Measurements from ENCODE around the gene ADAM10.

The ADAM10 gene

DNA sequence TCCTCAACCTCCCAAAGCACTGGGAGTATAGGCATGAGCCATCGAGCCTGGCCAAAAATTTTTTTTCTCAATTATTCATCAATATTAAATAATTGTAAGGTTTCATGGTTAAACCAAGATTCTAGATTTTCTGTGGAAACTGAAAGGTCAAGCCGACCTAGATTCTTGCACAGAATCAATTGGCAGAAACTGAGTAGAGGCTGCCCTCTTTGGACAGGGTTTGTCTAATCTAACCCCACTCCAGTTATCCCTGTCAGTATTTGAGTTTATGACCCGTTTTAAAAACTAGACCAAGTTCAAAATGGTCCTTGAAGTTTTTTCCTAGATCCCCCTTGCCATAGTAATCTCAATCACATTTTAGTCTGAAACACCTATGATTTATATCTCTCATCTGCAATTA lies 8.6 kb upstream of the ADAM10 start:
- DNase-seq (ENCODE audit: low read depth), result no peak

DNA sequence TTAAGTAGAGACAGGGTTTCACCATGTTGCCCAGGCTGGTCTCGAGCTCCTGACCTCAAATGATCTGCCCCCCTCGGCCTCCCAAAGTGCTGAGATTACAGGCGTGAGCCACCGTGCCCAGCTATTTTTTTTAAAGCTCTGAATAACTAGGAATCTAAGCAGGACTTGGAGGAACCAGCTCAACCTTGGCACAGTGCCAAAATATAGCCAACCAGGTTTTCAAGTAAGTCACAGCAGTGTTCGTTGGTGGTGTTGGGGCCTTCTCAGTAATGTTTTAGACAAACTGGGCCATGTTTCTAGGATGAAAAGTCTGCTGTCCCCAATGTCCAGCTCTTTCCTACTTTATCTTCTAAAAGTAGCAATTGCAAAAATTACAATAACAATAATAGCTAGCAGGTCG lies 6.4 kb upstream of the ADAM10 start:
- DNase-seq (ENCODE audit: low read depth), result no peak

DNA sequence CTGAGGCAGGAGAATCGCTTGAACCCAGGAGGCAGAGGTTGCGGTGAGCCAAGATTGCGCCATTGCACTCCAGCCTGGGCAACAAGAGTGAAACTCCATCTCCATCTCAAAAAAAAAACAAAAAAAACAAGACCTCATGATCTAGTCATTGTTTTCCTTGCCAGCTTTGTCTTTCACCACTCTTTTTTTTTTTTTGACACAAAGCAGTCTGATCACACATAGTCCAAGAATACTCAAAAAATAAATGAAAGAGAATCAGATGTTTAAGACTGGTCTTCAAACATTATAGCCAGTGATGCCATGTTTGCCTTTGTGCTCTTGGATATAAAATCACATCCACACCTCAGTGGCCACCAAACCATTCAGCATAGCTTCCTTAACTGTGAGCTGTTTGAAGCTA lies 5.8 kb upstream of the ADAM10 start:
- no peak for DNase-seq (ENCODE audit: low read depth)

DNA sequence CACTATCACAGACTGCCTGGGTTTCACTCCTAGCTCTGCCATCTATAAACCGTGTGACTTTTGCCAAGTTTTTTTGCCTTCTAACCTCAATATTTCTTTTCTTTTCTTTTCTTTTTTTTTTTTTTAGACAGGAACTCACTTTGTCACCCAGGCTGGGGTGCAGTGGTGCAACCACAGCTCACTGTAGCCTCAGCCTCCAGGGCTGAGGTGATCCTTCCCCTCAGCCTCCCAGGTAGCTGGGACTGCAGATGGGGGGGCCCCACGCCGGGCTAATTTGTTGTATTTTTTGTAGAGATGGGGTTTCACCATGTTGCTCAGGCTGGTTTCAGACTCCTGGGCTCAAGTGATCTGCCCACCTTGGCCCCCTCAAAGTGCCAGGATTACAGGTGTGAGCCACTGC lies 3.2 kb upstream of the ADAM10 start:
- DNase-seq (ENCODE audit: low read depth), result no peak

DNA sequence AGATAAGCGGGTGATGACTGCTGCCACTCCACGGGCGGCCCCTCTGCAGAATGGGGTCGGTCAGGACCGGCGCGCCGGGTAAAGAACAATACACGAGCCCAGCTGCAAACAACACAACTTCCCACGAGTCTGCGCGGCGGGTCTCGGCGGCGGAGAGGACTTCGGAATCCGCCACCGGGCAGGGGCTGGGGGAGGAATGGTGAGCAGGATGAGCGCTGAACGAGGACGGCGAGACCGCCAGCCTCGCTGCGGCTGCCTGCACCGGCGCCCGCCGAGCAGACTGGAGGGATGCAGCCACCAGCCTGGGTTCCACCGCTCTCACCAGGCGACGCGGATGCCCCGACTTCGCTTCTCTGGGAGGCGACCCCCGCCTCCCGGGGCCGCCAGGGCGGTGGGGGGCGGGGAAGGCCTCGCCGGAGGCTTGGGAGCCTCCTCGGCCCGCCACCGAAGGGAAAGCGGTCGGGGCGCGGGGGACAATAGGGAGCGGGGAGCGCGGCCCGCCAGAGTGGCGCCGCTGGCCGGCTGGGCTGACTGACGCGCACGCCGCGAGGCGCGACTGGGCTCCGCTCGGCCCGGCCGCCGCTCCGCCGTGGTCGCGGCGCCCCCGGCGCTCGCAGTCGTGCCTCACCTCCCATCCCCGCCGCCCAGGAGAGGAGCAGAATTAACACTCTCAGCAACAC lies 515 bp downstream of the ADAM10 start:
- DNase-seq (ENCODE audit: low read depth), result peak; percentile 16

DNA sequence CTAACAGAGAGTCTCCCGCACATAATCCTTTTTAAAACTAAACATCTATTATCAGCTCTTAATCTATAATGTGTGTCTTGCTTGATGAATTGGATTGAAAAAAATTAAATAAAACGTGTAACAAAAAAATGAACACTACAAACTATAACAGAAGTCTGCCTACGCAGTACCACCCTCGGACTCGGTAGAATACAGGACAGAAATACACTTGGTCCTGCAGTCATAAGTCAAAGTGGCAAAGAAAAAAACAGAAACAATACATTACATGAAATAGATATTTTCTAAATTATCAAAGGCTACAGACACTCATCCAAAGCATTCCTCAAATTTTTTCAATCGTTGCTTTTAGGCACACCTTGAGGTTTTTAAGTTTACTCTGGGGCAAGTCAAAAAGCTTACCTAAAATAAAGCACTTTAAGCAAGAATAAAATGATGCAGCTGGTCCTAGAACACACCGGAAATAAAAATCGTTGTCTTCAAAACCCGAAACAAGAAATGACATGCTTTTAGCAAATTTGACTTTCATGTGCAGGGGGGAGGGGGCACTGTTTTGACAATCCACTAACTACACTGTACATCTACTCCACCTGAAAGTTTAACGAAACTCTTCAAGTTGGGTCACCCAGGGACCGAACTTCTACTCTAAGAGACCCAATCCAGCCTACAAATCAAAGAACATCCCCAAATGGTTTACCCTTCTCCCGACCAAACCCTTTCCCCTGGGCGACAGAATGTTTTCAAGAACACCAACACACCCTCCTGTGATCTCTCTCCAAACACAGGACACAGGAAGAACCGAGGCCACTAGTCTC lies 1.3 kb downstream of the ADAM10 start:
- no peak for DNase-seq (ENCODE audit: low read depth)

DNA sequence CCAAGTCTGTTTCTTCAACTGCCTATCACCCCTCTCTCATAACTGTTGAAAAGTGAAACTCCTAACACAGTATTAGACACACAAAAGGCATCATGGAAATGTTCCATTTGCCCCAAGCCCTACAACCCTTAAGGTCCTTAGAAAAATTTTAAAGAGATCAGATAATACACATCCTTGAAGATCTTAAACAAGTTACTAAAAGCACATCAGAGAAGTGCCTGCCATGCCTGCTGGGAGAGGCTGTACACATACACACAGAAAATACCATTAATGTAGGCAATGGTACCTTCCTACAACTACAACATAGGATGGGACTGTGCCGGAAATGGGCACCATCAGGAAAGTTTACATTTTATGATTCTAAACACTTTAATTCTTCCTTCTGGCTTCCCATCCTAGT lies 3.3 kb downstream of the ADAM10 start:
- no peak for DNase-seq (ENCODE audit: low read depth)

DNA sequence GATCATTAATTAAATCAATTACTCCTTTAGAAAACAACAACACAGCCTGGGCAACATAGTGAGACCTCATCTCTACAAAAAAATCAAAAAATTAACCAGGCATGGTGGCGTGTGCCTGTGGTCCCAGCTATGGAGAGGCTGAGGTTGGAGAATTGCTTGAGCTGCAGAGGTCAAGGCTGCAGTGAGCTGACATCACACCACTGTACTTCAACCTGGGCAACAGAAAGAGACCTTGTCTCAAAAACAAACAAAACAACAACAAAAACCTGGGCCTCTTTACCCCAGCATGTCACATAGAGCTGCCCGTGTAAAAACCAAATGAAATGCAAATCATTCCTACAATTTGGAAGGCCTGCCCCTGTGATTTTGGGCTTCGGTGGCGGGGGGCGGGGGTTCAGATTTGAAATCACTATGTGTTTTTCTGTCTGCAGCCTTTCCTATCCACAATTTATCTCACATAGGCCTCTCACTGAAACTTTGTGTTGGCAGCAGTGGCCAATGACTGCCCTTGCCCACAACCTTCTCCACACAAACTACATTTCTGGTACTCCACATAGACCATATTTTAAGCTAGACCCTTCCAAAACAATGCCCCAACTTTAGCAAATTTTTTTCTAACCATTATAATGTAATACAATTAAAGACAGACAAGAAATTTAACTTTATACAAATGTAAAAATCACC lies 6.5 kb downstream of the ADAM10 start:
- DNase-seq (ENCODE audit: low read depth), result no peak

DNA sequence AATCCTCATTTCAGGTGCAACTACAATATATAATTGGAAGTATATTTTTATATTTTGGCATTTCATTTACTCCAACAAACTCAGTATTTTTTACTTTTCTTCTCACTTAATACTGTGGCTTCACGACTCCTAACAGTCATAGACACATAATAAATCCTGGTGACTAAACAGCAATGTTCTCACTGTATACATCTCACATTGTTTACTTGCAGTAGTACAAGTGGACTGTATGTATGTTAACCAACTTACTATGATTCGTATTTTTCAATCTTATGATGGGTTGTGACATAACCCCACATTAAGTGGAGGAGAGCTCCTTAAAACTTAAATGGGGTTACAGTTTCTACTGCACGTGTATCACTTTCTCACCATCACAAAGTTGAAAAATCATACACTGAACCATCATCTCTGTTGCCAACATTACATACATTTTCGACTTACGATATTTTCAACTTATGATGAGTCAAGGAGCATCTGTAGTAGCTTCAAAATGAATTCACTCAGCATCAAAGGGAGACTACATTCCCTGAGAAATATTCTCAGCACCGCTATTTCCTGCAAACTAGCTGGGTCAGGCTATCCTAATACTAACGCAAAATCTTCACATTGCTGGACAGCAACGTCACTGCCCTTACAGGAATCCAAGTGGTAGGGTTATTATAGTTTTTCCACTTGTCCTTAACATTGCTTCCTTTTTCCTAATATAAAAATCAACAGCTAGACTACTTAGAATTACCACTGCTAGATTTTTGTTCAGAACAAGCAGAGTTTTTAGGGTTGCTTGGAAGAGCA lies 7.3 kb downstream of the ADAM10 start:
- DNase-seq (ENCODE audit: low read depth), result no peak

DNA sequence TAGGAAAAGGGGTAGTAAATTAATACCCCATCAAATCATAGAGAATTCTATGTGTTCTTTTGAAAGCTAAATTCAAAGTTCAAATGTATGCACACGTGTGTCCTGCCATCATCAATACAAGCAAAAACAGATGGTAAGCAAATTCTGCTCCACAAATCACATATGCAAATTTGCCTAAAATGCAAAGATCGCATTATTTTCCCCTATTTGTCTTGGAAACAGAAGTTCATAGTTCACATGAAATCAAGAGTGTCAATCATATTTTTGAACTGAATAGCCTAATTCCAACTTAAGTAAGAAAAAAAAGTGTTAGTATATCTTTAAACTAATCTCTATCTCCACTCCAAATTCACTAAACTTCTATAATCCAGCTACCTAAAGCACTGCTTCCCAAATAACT lies 8.5 kb downstream of the ADAM10 start:
- DNase-seq (ENCODE audit: low read depth), result no peak

DNA sequence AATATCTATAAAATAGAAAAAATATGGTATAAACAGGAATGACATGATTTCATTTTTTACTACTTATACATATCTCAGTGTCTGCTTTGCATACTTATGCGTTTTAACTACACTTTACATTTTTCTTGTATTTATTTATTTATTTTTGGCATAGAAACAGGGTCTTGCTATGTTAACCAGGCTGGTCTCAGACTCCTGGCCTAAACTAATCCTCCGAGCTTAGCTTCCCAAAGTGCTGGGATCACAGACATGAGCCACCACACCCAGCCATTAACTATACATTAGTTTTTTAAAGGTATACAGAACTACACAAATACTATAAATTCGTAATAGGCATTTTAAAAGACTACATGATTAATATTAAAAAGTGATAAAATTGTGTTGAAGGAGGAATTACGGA lies 9.1 kb downstream of the ADAM10 start:
- no peak for DNase-seq (ENCODE audit: low read depth)

DNA sequence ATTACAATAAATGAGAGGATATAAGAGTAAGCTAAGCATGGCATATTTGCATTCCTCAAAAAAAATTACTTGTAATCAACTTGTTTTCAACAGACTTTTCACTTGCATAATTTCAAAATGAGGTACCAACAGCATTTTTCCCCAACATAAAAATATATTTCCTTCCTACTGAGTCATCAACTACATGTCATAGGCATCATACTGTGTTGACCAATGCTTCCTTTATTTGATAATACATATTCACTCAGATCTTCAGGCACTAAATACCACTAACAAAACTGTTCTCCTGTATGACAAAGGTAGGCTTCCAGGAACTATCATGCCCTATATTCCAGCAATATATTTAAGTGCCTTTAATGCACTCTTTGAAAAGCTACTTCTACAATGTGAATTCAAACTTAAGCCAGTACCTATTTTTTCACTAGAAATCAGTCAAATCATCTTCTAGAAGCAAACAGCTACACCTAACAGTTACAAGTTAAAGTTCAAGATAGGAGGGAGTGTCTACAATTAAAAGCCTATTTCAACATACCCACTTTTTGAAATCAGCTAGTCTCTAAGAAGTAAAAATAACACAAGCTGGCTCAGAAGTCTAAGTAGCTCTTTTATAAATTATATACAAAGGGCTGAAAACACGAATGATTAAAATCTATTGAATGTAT lies 11.3 kb downstream of the ADAM10 start:
- no peak for DNase-seq (ENCODE audit: low read depth)

DNA sequence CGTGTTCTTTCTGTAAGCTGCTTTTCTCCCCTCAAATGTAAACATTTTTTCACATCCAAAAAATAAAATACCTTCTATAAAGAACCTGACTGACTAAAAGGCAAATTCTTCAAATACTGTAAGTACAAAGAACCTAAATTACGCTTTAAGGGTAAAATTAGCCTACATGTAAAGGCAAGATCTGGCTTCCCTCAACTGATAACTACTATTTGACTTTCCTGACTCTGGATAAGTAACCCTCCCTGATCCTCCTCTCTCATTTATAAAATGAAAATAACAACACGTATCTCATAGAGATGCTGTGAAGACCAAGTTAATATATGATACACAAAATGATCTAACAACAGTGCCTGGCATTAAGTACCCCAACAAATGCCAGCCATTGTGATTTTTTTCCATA lies 12.2 kb downstream of the ADAM10 start:
- DNase-seq (ENCODE audit: low read depth), result no peak

DNA sequence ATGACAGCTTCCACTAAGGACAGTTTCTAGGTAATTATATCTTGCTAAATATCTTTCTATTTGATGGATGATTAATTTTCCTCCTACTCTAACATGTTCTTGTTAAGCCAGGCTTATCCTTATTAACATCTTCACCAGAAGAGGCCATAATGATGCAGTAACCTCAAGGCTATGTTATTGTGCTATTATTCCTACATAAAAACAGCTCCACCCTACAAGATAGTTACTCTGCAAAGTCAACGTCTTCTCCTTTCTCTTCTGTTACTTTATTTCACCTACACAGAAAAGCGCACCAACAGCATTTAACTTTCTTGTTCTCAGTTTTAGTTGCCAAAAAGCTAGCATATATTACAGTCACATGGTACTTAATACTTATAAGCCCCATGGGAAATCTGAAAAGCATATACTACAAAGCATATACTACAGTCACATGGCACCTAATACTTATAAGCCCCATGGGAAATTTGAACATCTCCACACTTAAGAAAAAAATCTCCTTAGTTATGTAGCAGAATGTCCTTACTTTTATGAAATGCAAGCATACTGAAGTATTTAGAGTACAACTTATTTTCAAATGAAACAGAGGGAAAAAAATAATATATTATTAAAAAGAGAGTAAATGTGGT lies 13.4 kb downstream of the ADAM10 start:
- no peak for DNase-seq (ENCODE audit: low read depth)

DNA sequence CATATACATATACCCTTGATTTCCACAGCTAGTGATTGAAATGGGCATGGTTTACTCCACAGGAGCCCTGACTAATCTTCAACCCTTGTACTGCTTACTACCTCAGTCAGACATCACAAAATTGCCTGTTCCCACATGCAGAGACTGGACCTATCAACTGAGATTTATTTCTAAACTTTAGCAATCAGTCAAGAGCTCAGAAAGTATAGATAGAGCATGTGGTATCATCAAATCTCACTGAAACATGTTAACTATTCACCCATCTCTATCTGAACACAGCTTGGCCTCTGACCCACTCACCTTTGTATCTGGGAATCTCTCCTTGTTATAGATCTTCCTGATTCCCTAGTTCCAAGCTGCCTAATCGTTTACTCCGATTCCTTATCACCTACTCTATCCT lies 14.6 kb downstream of the ADAM10 start:
- DNase-seq (ENCODE audit: low read depth), result no peak

DNA sequence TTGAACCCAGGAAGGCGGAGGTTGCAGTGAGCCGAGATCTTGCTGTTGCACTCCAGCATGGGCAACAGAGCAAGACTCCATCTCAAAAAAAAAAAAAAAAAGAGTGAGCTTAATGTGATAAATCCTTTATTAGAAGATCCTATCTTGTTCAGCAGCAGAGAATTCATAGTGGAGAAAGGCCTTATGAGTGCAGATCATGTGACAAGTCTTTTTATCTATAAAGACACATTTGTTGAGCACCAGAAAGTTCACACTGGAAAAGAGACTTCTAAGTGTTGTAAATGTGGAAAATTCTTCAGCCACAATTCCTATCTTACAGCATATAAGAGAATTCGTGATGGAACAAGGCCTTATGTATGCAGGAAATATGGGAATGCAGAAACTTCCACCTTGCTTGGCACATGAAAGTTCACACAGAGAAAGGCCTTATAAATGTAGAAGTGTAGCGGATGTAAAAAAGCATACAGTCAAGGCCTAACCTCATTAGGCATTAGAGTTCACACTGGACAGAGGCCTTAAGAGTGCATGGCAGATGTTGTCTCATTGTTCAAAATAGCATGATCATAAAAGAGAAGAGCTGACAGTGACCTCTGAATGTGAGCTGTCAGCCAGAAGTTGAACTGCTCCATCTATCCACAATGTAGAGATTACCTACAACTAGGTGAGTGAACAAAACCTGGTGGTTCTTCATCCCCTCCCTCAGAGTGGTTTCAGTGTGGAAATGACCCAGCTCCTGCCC lies 16.7 kb downstream of the ADAM10 start:
- DNase-seq (ENCODE audit: low read depth), result no peak

DNA sequence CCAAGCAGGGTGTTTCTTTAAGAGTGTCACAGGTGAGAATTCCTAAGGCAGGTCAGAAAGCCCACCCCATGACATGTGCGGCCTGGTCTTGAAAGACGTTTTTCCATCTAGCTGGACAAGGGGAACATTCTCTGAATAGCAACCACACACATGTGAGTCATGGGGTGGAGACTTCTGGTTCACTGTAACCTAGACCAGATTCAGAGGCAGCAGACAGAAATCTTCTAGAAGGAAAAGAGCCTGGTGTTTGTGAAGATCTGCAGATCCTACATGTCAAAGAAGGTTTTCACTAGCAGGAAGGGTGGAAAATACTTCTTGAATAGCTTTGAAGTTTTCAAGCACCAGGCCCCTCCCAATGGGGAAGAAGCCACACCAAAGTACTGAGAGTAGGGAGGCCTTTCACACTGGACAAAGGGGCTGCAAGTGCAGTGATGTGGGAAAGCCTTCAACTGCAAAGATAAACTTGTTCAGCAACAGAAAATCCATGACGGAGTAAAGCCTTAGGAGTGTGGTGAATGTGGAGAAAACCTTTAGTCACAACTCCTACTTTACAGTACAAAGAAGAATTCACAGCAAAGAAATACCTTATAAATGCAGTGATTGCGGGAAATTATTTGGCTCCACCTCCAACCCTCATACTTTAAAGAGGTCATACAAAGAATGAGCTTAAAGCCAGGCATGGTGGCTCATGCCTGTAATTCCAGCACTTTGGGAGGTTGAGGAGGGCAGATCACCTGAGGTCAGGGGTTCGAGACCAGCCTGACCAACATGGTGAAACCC lies 17.6 kb downstream of the ADAM10 start:
- no peak for DNase-seq (ENCODE audit: low read depth)

DNA sequence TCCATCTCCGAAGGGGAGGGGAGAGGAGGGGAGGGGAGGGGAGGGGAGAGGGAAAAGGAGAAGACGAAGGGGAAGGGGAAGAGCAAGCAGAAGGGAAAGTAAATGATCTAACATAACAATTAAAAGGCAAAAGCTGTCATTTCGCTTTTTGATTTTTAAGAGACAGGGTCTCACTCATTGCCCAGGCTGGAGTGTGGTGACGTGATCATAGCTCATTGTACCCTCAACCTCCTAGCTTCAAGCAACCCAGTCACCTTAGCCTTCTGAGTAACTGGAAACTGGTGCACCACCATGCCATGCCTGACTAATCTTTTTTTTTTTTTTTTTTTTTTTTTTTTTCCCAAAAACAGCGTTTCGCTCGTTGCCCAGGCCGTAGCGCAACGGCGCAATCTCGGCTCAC lies 22.6 kb downstream of the ADAM10 start:
- no peak for DNase-seq (ENCODE audit: low read depth)

DNA sequence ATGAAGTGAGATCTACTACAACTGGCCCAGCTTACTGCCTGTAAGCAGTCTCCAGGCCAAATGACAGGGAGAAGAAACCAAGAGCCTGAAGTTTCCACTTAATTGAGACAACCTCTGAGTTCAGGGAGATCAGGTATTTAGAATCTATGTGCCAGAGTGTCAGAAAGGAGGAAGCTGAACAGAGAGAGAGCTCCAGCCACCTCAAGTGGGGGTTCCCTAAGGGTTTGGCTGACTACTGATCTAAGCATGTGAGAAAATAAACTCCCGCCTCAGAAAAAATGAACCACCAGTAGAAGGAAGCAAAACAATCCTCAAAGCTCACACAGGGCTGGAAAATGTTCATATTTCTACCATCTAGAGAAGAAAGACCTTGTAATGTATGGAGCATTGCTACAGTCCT lies 25.0 kb downstream of the ADAM10 start:
- no peak for DNase-seq (ENCODE audit: low read depth)

DNA sequence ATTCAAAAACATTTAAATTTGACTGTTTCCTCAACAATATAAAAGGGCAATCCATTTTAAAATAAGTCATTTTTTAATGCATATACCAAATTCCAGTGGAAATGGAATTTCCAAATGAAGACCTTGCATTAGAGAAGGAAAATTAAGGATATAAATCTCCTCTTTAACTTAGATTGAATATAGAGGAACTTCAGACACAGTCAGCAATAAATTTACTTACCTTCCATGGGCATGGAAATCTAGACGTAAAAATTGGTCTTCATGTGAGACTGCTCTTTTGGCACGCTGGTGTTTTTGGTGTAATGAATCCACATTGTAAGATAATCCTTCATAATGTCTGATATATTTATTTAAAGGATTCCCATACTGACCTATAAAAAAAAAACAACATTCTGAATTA lies 32.1 kb downstream of the ADAM10 start:
- no peak for DNase-seq (ENCODE audit: low read depth)

Data from stimulated activated CD8-positive, alpha-beta memory T cell treated with anti-CD3 and anti-CD28 coated beads, Interleukin-12 subunit alpha, Interleukin-12 subunit beta, amount 100 ng/mL, for 1 hour (primary cell).